Activated CD4-positive, alpha-beta T cell treated with anti-CD3 and anti-CD28 coated beads, Interleukin-10, Interleukin-2, amounts not matched to agents 100 ng/mL and 50 ng/mL, durations not matched to agents 16 hours and 8 hours (primary cell): ENCODE results near the gene NHERF1.

Experiments used
- DNase-seq: peaks from one replicate; pipeline ENCODE4 v3.0.0-alpha.2; 2020

Gene NHERF1

DNA sequence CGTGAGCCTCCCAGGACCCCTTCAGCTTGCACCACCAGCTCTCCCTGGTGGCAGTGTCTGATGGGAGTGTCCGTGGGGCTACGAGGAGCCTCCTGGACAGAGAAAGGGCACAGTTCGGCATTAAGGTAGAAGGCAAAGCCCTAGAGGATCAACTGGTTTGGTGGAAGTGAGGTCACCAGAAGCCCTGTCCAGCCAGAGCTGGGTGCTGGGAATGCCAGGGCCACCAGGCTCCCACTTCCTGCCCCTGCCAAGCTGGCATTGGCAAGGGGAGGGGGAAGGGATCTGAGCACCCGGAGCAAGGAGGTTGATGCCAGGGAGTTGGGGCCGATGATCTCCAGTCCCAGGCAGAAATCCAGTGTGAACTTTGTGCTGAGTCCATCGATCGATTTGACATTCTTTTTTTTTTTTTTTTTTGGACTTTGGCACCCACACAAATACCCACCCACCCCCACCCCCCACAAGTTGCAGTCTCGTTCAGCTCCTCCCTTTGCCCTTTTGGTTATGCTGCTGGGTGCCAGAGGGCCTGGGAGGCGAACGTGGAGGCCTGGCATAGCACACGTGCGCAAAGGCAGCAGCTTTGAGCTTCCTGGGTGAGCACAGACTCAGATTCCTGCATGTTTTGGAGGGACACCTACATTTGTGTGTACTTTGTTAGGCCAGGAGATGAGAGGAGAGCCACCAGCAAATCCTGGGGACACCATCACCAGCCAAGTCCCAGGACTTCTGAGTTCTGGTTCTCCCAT lies 2.1 kb downstream of the NHERF1 start:
- peak; percentile 44 for DNase-seq

DNA sequence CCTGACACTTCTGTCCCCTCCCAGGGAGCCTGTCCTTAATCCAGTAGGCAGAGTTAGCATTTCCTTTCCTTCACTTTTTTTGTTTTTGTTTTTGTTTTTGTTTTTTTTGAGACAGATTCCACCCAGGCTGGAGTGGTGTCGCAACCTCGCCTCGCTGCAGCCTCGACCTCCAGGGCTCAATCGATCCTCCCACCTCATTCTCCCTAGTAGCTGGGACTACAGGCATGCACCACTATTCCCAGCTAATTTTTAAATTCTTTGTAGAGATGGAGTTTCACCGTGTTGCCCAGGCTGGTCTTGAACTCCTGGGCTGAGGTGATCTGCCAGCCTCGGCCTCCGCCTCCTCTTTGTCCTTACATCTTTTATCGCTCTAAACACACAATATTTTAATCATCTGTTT lies 4.0 kb downstream of the NHERF1 start:
- no peak for DNase-seq

DNA sequence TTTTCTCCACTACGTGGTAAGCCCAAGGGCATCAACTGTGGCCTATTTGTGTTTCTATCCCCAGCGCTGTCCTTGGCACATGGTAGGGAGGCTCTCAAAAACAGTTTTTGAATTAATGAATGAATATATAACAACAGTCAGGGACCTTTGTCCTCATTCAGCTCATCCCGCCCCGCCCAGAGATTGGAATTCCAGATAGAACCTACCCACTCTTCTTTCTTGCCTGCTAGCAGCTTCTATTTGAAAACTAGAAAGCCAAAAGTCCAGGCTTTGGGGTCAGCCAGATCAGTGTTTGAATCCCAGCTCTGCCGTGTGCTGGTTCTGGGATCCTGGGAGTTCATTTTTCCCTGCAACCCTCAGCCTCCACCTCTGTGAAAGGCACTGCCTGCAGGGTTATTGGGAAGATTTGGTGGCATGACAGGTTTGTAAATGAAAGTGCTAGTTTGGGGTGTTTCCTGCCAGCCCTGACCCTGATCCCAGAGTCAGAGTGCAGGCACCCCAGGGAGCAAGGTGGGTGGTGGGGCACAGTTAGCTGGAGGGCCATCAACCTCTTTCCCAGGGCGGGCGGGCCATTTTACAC lies 4.5 kb downstream of the NHERF1 start:
- no peak for DNase-seq

DNA sequence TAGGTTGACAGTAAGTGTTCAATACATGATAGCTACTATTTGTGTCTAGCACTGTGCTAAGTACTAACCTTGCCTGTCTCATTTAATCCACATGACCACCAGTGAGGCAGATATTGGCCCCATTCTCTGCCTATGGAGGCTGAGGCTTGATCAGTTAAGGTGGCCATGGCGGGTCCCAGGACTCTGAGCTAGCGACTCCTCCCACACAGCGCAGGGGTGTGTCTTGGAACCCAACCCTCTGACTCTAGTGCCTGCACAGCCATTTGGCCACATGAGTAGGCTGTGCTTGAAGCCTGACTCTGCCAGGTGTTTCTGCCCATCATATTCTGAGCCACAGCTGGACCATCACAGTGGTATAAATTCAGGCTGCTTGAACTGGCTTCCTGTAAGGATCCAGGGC lies 6.4 kb downstream of the NHERF1 start:
- DNase-seq = no peak

DNA sequence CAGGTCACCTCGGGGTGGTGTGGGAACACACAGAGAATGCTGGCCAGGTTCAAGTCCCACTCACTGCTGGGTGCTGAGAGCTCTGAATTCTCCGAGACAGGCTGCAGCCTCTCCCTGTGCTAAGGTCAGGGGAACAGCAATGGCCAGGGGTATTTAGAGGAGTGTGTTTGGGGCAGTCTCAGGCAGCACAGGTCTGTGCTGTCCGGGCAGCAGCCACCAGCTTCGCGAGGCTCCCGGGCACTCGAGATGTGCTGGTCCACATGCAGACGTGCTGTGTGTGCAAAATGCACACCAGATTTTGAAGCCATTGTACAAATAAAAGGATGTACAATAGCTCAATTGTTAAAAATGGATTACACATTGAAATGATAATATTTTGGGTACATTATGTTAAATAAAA lies 7.1 kb downstream of the NHERF1 start:
- DNase-seq = no peak

DNA sequence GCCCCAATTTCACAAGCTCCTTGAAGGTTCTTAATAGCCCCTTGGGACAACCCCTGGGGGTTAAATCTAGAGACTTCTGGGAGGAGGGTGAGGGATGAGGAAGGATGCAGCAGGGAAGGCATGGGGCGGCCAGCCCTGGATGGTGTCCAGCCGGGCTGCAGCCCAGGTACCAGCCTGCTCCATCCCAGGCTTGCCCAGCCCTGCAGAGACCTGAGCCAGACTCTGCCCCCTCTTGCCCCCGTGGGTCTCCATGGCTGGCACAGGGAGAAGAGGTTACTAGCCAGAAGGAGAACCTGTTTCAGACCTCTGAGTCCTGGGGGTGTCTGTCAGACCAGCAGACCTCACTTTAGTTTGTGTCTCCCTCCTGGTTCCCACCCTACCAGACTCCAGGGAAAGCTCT lies 8.5 kb downstream of the NHERF1 start:
- no peak for DNase-seq

DNA sequence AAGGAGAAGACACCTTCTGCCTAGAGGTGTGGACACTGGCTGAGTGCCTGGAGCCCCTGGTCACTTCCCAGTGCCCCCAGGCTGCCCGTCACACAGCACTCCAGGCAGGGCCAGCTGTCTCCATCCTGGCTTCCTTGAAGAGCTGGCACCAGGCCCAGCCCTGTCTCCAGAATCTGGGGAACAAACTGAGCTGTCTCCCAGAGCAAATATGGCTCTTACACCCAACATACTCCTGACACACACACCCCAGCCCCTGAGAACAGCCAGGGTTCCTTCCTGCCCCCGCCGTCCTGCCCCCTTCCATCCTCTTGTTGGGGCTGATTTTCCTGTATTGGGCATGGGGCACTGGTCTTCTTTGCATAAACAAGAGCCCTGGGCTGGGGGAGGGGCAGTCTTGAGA lies 9.1 kb downstream of the NHERF1 start:
- no peak for DNase-seq

DNA sequence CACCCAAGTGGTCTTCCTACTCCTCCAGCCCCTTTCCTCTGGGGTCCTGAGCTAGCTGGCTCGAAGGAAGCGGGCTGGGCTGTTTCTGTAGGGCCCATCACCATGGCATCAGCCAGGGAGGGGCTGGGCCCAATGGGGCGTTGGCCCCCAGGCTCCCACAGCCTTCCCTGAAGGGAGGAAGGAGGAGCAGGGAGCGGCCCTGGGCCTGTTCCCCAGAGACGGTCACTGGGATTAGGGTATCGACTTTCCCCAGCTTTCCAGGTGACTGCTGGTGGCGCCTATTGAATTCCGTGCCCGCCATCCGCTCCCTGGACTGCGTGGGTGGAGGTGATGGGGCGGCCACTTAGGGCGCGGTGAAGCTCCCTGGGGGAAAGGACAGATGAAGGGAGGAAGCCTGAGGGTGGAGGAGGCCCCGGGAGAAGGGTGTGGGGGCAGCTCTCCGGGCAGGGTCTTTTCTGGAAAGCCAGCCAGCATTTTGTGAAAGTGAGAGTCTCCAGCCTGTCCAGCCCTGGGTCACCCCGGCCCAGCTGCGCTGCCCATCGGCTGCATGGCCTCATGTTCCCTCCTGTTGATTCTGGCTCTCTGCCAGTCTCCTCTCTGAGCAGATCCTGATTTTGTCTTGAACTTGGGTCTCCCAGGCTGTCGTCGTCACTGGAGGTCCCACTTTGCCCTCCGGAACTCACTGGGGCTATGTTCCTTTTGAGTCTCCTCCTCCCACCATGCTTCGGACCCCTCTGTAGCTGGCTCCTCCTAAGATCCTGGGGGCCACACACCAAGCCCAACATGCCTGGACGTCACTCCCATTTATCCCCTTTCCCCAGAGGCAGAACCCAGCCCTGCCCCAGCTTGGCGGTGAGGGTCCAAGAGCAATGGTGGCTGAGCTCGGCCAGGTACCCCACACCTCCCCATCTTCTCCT lies 9.8 kb downstream of the NHERF1 start:
- no peak for DNase-seq

DNA sequence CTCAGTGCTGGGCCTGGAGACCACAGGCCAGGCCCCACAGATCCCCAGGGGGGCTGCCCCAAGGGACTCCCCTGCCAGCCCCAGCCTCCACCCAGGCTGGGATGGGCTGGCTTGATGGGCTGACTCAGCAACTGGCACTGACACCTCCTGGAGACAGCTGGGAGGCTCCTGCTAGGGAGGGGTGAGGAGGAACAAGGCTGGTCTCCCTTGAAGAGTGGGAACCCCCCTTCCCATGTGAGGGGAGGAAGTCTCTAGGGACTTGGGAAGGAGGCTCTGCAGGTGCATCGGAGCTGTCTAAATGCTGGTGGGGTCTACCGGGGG lies 10.4 kb downstream of the NHERF1 start:
- peak; percentile 51 for DNase-seq

DNA sequence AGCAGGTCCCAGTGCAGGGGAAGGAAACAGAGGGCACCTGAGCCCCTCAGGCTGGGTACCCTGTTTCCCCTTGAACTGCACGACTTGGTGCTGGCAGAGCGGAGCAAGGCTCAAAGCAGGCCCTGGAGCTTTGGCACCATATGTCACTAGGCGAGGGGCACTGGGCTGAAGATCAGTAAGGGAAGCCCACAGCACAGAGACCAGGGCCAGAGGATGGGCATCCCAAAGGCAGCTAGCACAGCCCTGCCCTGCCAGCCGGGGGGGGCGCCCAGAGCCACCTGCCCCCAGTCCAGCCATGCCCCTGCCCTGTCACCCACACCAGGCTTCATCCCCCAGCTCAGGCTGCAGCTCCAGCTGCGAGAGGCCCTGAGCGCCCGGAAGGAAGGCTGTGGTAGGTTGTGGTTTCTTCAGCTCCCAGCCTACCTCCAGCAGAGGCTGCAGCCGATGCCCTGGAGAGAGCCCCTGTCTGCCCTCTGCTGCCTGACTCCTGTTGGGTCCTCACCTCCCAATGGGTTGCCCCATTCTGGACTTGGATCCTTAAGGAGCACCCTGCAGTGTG lies 10.9 kb downstream of the NHERF1 start:
- DNase-seq = peak; percentile 84

DNA sequence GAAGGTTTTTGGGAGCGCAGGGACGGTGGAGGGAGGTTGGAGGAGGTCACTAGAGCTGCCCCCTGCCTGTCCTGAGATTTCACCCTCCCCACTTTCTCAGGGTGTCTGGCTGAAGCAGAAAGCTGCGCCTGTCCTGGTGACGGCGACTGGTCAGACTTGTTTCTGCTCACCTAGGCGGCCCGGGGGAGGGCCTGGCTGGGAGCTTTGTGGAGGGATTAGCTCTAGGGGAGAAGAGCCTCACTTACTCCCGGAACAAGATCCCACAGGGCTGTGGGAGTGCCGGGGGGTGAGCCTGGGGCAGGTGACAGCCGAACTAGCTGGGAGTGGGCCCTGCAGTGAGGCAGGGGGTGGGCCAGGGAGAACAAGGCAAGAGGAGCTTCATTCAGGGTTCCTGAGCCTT lies 11.5 kb downstream of the NHERF1 start:
- DNase-seq = no peak

DNA sequence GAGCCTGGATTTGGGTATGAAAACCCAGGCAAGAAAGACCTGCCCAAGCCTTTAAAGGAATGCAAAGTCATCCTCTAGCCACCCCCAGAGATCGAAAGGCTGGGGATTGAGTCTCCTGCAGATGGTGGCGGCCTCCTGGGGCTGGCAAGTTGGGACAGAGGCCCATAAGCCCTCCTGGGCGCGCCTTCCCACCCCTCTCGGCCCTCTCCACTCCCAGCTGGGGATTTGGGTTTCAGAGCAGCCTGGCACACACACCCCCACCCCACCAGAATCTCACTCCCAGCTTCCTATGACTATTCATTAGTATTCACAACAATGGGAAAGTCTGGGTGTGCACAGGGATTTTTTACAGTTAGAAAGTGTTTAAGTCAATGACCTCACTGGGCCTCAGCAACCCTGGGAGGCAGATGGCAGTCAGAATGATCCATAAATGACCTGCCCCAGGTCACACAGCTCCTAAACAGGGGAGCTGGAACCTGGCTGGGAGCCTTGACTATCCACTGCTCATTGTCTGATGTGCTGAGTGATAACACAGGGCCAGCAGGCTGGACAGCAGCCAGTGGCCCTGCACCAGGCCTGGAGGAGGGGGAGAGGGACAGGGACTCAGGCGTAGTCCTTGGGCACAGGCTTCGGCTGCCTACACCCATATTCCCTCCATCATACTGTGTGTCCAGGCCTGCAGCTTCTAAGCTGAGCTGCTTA lies 12.1 kb downstream of the NHERF1 start:
- no peak for DNase-seq

DNA sequence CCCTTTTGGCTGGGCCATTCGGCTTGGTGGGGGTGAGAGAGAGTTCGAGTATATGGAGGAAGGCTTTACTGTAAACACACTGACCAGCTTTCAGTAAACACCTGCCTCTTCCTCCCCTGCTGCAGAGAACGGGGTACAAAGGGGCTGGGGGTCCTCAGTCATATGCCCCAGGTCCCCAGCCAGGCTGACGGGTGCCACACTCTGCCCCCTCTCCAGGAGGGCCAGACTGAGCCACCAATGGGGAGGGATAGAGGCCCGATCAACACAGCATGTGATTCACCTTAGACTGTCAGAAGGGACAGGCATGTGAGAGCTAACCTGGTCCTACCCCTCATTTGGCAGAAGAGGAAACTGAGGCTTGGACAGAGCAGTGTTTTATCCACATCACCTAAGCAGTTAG lies 13.0 kb downstream of the NHERF1 start:
- DNase-seq = no peak

DNA sequence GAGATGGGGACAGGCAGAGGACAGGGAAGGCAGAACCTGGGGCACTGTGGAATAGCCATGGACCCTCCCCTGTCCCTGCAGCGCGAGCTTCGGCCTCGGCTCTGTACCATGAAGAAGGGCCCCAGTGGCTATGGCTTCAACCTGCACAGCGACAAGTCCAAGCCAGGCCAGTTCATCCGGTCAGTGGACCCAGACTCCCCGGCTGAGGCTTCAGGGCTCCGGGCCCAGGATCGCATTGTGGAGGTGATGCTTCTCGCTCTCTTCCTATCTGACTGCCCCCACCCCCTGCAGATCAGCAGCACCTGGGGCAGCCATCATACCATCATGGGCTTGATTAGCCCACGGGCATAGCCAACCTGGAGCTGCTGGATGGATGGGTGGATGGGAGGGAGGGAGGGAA lies 13.5 kb downstream of the NHERF1 start:
- DNase-seq = no peak

DNA sequence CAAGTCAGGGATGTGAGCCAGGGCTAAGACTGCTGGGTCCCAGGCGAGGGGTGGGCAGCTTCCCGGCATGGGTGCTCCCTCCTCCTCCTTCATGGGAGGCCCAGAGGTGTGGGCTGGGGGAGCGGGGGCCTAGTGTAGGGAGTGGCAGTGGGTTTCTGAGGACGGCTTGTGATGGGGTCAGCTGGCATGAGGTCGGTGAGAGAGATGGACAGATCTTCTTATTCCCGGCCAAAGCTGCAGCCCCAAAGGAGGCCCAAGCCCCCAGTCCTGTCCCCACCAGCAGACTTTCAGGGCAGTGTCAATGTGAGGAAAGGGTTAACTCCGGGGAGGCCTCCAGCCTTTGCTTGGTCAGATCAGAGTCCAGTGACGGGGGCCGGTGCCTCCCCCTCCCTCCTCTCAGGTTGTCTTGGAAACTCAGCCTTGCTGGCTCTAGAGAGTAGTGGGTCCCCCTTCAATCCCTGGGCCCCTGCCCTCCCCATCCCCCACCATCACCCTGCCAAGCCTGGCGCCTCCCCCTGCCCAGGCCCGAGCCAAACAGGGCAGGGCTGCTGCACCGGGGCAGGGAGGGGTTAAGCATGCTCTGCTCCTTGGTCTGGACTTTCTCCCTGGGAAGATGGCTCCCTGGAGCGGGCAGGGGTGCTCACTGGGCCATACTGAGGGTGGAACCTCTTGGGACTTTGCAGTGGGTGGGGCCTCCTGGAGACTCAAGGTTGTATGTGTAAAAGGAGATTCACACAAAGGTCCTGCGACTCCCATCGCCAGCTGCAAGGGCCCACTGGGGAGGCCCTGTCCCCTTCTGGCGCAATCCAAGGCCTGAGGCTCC lies 15.3 kb downstream of the NHERF1 start:
- DNase-seq = no peak

DNA sequence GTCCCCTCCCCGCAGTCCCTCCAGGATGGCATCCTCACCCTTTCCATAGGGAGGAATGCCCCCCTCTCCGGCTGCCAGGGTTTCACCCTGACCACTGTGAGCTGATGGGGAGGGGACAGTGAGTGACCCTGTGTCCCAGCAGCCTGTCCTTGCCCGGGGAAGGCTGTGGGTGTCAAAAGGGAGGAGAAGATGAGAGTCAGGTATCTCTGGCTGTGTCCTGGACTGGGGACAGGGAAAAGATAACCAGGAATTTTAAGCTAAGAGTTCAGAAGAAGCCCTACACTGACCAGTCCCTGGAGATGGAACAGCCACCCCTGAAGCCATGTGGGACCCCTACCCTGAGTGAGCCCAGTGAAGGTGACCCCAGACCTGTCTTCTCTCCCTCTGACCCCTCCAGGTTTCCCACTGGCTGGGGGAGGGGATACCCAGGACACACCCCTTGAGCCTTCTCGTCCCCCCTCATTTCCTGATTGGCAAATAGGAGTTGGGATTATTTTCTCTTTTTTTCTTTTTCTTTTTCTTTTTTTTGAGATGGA lies 16.4 kb downstream of the NHERF1 start:
- no peak for DNase-seq

DNA sequence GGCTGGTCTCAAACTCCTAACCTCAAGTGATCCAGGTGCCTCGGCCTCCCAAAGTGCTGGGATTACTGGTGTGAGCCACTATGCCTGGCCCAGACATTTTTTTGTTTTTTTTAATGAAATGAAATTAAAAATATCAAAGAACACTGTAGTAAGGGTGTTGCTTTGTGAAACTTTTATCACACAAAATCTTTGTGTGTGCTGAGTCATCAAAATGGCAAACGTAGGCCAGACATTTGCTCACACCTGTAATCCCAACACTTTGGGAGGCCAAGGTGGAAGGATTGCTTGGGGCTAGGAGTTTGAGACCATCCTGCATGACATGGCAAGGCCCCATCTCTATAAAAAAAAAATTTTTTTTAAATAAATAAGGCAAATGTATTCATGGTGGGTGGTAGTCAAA lies 18.0 kb downstream of the NHERF1 start:
- no peak for DNase-seq

DNA sequence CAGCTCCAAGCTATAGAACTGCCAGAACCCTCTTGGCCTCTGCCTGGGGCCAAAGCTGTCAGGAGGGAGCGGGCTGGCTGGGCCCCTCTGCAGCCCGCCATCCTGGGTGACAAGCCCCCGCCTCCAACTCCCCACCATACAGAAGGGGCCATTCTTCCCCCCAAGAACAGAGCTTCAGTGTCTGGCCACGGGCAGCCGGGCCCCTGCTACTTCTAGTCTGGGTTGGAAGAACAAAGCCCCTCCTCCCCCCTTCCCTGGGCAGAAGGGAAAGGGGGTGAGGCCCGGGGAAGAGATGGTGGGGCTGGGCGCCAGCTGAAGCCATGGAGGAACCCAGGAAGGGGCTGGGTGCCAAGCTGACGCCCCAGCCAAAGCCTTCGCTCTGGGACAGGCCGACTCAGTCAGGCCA lies 18.7 kb downstream of the NHERF1 start:
- no peak for DNase-seq

DNA sequence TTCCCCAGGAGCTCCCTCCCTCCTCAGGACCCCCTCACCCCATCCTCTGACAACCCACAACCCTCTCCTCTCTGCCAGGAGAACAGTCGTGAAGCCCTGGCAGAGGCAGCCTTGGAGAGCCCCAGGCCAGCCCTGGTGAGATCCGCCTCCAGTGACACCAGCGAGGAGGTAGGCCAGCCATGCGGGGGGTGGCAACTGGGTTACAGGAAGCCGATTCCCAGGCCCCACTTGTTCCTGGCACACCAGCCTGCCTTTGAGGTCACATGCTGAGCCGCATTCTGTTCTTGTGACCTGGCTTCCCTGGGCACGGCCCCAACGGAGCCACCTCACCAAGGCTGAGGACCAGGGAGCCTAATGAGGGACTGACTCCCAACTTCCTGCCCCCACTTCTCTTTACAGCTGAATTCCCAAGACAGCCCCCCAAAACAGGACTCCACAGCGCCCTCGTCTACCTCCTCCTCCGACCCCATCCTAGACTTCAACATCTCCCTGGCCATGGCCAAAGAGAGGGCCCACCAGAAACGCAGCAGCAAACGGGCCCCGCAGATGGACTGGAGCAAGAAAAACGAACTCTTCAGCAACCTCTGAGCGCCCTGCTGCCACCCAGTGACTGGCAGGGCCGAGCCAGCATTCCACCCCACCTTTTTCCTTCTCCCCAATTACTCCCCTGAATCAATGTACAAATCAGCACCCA lies 19.8 kb downstream of the NHERF1 start:
- DNase-seq = no peak

DNA sequence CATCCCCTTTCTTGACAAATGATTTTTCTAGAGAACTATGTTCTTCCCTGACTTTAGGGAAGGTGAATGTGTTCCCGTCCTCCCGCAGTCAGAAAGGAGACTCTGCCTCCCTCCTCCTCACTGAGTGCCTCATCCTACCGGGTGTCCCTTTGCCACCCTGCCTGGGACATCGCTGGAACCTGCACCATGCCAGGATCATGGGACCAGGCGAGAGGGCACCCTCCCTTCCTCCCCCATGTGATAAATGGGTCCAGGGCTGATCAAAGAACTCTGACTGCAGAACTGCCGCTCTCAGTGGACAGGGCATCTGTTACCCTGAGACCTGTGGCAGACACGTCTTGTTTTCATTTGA lies 20.3 kb downstream of the NHERF1 start:
- no peak for DNase-seq

DNA sequence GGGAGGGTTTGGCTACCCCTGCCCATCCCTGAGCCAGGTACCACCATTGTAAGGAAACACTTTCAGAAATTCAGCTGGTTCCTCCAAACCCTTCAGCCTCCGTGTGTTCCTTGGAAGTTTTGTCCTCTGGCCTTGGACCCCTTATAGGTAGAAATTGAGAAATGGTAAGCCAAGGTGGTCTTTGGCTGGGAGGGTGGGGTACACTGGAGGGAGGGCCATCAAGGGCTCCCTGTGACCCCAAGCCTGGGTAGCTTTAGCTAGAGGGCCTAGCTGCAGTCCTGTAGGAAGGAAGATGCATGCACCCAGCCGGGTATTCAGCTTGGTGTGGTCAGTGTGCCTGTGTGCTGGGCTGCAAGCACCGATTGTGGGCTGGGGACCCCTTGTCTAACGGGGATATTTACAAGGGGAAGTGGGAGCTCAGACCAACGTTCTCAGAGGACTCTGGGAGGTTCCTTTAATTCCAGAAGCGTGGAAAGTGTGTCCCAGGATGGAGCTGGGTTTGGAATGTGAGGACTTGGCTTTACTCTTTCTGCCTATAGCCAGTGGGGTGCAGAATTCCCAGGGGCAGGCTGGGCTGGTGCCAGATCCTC lies 20.9 kb downstream of the NHERF1 start:
- DNase-seq = no peak
